ENCODE measurements around the gene PPP2R5C.

GRCh38 chr14:101835566-101835965 lies 74.1 kb downstream of the PPP2R5C start:
- TF ChIP-seq CTCF (IDR thresholded peaks at IDR 0.05; ENCODE audit: low read depth, low read length, poor library complexity, severe bottlenecking): no peak
- no peak for TF ChIP-seq EZH2phosphoT487 (IDR thresholded peaks at IDR 0.05; ENCODE audit: borderline replicate concordance, low read length)

All from DOHH2 (cell line).